ENCODE data around the gene COA1. TPM values are rescaled to one million over a fixed set of nuclear protein-coding genes. Genes with fewer than 3 reads are reported as not detected.

COA1 gene
- total and polyA plus RNA-seq, 2 experiments from 2014 or later: 152 to 220 TPM

GRCh38 chr7:43642897-43643630 is 86.3 kb downstream of the COA1 start:
- H3K27ac ChIP-seq: no peak overlapping the region
- H3K27me3 ChIP-seq: no peaks in the 10 kb centered on the region
- no peak for TF ChIP-seq CTCF (IDR thresholded peaks at IDR 0.05; ENCODE audit: low read depth, low read length)
- peaks cover 30% of the 10 kb centered on the region for H3K4me1 ChIP-seq (ENCODE audit: low read depth)
- peaks cover 11% of the 10 kb centered on the region for H3K36me3 ChIP-seq
- H3K9me3 ChIP-seq (ENCODE audit: low read depth): no peaks in the 10 kb centered on the region
- no peak overlapping the region for H3K4me3 ChIP-seq
- DNase-seq (ENCODE audit: low read depth in 1 of 2, low spot score in 1 of 2): no peak

GRCh38 chr7:43640679-43641078 is 88.6 kb downstream of the COA1 start:
- DNase-seq (ENCODE audit: low read depth in 1 of 2, low spot score in 1 of 2): no peak
- no peaks in the 10 kb centered on the region for H3K27me3 ChIP-seq
- H3K9me3 ChIP-seq (ENCODE audit: low read depth): no peaks in the 10 kb centered on the region
- H3K36me3 ChIP-seq: peaks cover 27% of the 10 kb centered on the region
- no peak overlapping the region for H3K4me3 ChIP-seq
- peaks cover 7% of the 10 kb centered on the region for H3K4me1 ChIP-seq (ENCODE audit: low read depth)
- H3K27ac ChIP-seq: peak overlapping the region; percentile 74
- TF ChIP-seq CTCF (IDR thresholded peaks at IDR 0.05; ENCODE audit: low read depth, low read length): no peak

GRCh38 chr7:43639858-43640491 is 89.3 kb downstream of the COA1 start:
- no peaks in the 10 kb centered on the region for H3K27me3 ChIP-seq
- H3K36me3 ChIP-seq: peaks cover 32% of the 10 kb centered on the region
- H3K4me1 ChIP-seq (ENCODE audit: low read depth): peaks cover 6% of the 10 kb centered on the region
- H3K4me3 ChIP-seq: no peak overlapping the region
- no peak for TF ChIP-seq CTCF (IDR thresholded peaks at IDR 0.05; ENCODE audit: low read depth, low read length)
- H3K9me3 ChIP-seq (ENCODE audit: low read depth): no peaks in the 10 kb centered on the region
- DNase-seq (ENCODE audit: low read depth in 1 of 2, low spot score in 1 of 2): peak; percentile 17 to 86
- peak overlapping the region; percentile 74 for H3K27ac ChIP-seq

GRCh38 chr7:43637114-43637806 is 92.1 kb downstream of the COA1 start:
- Histone ChIP-seq H3K27me3 (no peaks in the 10 kb centered on the region), H3K9me3 (ENCODE audit: low read depth) (no peaks in the 10 kb centered on the region), H3K4me3 (no peak overlapping the region), H3K36me3 (peaks cover 40% of the 10 kb centered on the region), H3K4me1 (ENCODE audit: low read depth) (peaks cover 6% of the 10 kb centered on the region), H3K27ac (no peak overlapping the region)
- no peak for DNase-seq (ENCODE audit: low read depth in 1 of 2, low spot score in 1 of 2)
- TF ChIP-seq CTCF (IDR thresholded peaks at IDR 0.05; ENCODE audit: low read depth, low read length): no peak

- H3K36me3 ChIP-seq: peaks cover 40% of the 10 kb centered on the region
- peak in 1 of 2 donors; percentile 59 for DNase-seq (ENCODE audit: low read depth in 1 of 2, low spot score in 1 of 2)
- H3K27ac ChIP-seq: no peak overlapping the region
- peaks cover 6% of the 10 kb centered on the region for H3K4me1 ChIP-seq (ENCODE audit: low read depth)
- no peak overlapping the region for H3K4me3 ChIP-seq
- H3K9me3 ChIP-seq (ENCODE audit: low read depth): no peaks in the 10 kb centered on the region
- TF ChIP-seq CTCF (IDR thresholded peaks at IDR 0.05; ENCODE audit: low read depth, low read length): no peak
- no peaks in the 10 kb centered on the region for H3K27me3 ChIP-seq
Measured at GRCh38 chr7:43636093-43636492, 93.2 kb downstream of the COA1 start.
